BLaER1 (cell line): ENCODE measurements around the gene VMP1.
"Not testable (repeated sequence)": the region's sequence is repeated elsewhere in the genome, so short reads cannot be mapped to it uniquely, and the experiment has no call there.

Source experiments
- H3K27ac ChIP-seq: shearing (Covaris generic); formaldehyde crosslinking; 2 replicates; pipeline ENCODE4 v1.8.1; 2022
- H3K27me3 ChIP-seq: shearing (Covaris generic); formaldehyde crosslinking; 2 replicates; pipeline ENCODE4 v1.8.1; 2022
- H3K36me3 ChIP-seq: shearing (Covaris generic); formaldehyde crosslinking; 2 replicates; pipeline ENCODE4 v1.8.1; 2022
- H3K4me1 ChIP-seq: shearing (Covaris generic); formaldehyde crosslinking; 2 replicates; pipeline ENCODE4 v1.8.1; 2022
- H3K4me2 ChIP-seq: shearing (Covaris generic); formaldehyde crosslinking; 2 replicates; pipeline ENCODE4 v1.8.1; 2022
- H3K4me3 ChIP-seq: shearing (Covaris generic); formaldehyde crosslinking; 2 replicates; pipeline ENCODE4 v1.8.1; 2022
- H3K9ac ChIP-seq: shearing (Covaris generic); formaldehyde crosslinking; 2 replicates; pipeline ENCODE4 v1.8.1; 2022
- H3K9me3 ChIP-seq: shearing (Covaris generic); formaldehyde crosslinking; 2 replicates; pipeline ENCODE4 v1.8.1; 2022
- H4K20me1 ChIP-seq: shearing (Covaris generic); formaldehyde crosslinking; 2 replicates; pipeline ENCODE4 v1.8.1; 2022
- Cebpa-rat ChIP-seq: shearing (Covaris generic); IDR thresholded peaks from 2 replicates; pipeline ENCODE4 v1.8.1; 2022

Gene VMP1

DNA sequence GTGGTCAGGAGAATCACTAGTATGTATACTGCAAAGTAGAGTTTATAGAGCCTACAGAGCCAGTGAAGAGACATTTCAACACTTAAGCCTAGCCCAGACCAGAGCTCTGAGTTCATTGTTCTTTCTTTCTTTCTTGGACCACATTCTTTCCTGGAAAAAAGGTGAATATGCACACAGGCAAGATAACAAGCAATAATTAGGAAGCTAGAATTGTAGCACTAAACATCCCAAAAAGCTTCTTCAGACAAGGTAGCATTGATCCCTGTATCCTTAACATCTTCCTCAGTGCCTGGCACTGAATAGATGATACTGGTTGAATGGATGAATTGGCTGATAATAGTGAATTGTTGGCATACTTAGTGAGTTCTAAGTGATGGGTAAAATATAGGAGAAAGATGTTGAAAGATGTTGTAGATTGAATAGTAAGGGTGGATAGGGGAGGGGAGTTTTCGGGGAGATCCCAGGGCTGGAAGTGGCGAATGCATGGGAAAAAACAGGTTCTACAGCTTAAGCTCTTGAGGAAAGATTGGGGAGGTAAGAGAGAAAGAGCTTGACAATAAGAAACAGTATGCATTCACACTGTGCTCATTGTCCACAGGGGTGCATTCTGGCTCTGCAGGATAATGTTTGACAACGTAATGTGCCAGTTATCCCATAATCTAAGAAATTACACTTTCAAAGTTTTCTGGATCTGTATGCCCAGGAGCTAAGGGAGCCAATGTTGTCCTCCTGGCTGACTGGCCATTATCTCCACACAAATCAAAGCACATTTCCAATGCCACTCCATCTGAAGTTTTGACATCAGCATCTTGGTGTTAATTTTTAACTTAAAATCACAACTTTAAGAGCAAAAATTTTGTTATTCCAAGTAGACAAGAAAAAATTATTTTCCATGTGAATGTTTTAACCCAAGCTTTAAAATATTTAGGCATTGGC is 149.7 kb downstream of the VMP1 start:
- no peak overlapping the region for H3K27ac ChIP-seq
- no peaks in the 10 kb centered on the region for H3K4me1 ChIP-seq
- no peaks in the 10 kb centered on the region for H3K9me3 ChIP-seq
- no peaks in the 10 kb centered on the region for H4K20me1 ChIP-seq
- no peak overlapping the region for H3K4me2 ChIP-seq
- no peak overlapping the region for H3K9ac ChIP-seq
- TF ChIP-seq Cebpa-rat = no peak
- H3K4me3 ChIP-seq = no peak overlapping the region
- no peaks in the 10 kb centered on the region for H3K27me3 ChIP-seq
- peaks cover 16% of the 10 kb centered on the region for H3K36me3 ChIP-seq

DNA sequence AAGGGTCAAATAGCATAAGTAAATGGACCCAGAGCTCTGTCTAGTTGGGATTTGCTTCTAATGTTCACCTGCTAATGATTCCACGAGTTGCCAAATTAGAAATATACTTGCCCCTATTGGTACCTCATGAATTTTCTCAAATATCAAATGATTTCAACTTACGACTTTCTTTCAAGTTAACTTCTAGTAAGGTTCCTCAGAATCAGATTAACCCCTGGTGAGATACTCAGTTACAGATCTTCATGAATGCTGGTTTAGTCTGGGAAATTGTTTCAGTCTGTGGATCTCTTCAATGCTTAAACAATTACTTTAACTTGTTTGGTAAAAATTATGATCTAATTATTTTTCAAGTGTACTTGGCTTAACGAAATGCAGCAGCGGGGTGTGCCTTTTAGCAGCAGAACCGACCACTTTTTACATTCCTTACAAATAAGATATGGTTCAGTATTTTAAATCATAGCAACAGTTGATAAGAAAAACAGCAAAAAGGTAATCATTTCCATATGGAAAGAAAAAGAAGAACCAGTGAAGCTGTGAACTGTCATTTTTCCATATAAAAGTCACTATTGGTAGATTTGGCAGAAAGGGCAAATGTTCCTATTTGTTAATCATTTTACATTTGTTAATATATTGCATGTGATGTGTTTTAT is 150.8 kb downstream of the VMP1 start:
- no peak overlapping the region for H3K4me3 ChIP-seq
- no peak for TF ChIP-seq Cebpa-rat
- H3K36me3 ChIP-seq = peaks cover 28% of the 10 kb centered on the region
- no peaks in the 10 kb centered on the region for H3K4me1 ChIP-seq
- H3K27ac ChIP-seq = no peak overlapping the region
- no peaks in the 10 kb centered on the region for H4K20me1 ChIP-seq
- no peak overlapping the region for H3K9ac ChIP-seq
- H3K27me3 ChIP-seq = no peaks in the 10 kb centered on the region
- no peaks in the 10 kb centered on the region for H3K9me3 ChIP-seq
- no peak overlapping the region for H3K4me2 ChIP-seq

DNA sequence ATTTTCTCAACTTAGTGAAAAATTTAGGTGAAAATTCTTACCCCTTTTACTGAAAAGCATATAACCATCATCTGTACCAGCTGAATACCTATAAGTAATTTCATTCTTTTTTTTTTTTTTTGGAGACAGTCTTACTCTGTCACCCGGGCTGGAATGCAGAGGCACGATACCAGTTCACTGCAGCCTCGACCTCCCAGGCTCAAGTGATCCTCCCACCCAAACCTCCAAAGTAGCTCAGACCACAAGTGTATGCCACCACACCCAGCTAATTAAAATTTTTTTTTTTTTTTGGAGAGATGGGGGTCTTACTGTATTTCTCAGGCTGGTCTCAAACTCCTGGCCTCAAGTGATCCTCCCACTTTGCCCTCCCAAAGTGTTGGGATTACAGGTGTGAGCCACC is 151.5 kb downstream of the VMP1 start:
- Histone ChIP-seq H3K4me3 (no peak overlapping the region), H3K4me1 (no peaks in the 10 kb centered on the region), H3K27ac (no peak overlapping the region), H3K4me2 (no peak overlapping the region), H4K20me1 (no peaks in the 10 kb centered on the region), H3K27me3 (no peaks in the 10 kb centered on the region), H3K9me3 (no peaks in the 10 kb centered on the region), H3K9ac (no peak overlapping the region), H3K36me3 (peaks cover 34% of the 10 kb centered on the region)
- TF ChIP-seq Cebpa-rat = no peak

DNA sequence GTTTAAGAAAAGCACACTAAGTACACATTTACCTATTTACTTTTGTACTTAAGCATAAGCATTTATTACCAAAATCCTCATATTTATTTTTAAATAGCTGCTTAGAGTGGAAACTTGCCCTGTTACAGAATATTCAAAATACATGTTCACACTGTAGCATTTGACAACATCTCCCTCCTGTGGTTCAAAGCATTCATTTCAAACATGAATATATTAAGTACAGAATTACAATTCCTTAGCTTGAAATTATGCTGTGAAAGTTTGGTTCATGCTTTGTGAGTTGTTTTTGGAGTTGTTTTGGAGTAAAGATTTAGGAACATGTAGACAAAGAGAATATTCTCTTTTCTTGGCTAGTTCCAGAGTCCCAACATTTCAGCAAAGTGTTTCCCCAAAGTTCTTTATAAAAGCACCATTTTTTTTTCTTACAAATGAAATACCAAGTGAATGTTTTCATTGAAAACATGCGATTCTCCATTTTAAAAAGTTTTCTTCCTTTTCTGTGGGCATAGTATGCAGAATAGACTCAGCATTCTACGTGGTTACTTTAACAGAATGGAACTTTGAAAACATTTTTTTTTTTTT is 152.1 kb downstream of the VMP1 start:
- H3K4me1 ChIP-seq = no peaks in the 10 kb centered on the region
- no peak overlapping the region for H3K9ac ChIP-seq
- peaks cover 40% of the 10 kb centered on the region for H3K36me3 ChIP-seq
- no peak for TF ChIP-seq Cebpa-rat
- H3K4me3 ChIP-seq = no peak overlapping the region
- H3K4me2 ChIP-seq = no peak overlapping the region
- no peak overlapping the region for H3K27ac ChIP-seq
- no peaks in the 10 kb centered on the region for H3K27me3 ChIP-seq
- H3K9me3 ChIP-seq = no peaks in the 10 kb centered on the region
- no peaks in the 10 kb centered on the region for H4K20me1 ChIP-seq

DNA sequence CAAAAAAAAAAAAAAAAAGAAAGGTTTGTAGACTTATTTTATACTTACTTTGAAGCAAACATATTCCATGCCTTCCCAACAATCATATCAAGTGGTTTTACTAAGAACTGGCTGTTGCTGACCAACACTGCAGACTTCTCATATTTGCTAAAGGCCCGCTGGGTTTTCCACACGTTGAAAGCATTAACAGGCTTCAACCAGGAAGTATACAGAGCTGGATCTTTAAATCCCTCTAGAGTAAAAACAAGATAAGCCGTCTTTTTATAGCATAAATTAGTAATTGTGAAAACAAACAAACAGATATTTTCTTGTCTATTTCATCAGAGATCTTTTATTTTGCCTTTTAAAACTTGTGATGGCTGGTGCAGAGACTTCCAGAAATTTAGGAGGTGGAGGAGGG is 156.2 kb downstream of the VMP1 start:
- Histone ChIP-seq H3K9me3 (no peaks in the 10 kb centered on the region), H3K4me2 (no peak overlapping the region), H3K4me1 (no peaks in the 10 kb centered on the region), H3K36me3 (peaks cover 70% of the 10 kb centered on the region), H4K20me1 (no peaks in the 10 kb centered on the region), H3K27ac (no peak overlapping the region), H3K4me3 (no peak overlapping the region), H3K27me3 (no peaks in the 10 kb centered on the region), H3K9ac (no peak overlapping the region)
- TF ChIP-seq Cebpa-rat = no peak

DNA sequence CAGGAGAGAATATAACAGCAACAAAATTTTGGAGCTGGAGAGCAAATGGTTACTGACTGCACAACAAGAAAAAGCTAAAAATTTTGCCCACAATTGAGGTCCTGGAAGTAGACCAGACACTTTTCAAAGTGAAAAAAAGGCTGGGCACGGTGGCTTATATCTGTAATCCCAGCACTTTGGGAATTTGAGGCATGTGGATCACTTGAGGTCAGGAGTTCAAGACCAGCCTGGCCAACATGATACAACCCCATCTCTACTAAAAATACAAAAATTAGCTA is 162.4 kb downstream of the VMP1 start:
- TF ChIP-seq Cebpa-rat = no peak
- H3K4me1 ChIP-seq = no peaks in the 10 kb centered on the region
- H3K36me3 ChIP-seq = peaks cover 72% of the 10 kb centered on the region
- no peaks in the 10 kb centered on the region for H3K27me3 ChIP-seq
- H3K4me3 ChIP-seq = no peak overlapping the region
- H3K27ac ChIP-seq = no peak overlapping the region
- H4K20me1 ChIP-seq = no peaks in the 10 kb centered on the region
- no peak overlapping the region for H3K4me2 ChIP-seq
- H3K9me3 ChIP-seq = no peaks in the 10 kb centered on the region
- no peak overlapping the region for H3K9ac ChIP-seq

DNA sequence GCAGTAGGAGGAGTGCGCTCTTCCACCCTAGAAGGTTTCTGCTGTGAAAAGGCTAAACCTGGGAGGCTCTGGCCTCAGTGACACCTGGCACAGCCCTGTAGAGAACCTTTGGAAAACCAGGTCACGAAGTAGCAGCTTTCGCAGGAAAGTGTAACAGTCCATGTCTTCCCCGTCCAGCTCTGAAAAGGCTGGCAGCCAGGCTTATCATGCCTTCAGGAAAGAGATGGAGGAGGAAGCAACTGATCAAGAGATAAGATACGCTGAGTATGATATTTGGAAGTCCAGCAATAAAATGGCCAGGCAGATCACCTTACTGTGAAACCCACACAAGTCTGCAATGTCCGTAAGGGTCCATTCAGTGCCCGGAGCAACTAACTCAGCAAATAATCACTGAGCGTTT is 163.0 kb downstream of the VMP1 start:
- Histone ChIP-seq H3K36me3 (peaks cover 72% of the 10 kb centered on the region), H3K9ac (no peak overlapping the region), H3K4me3 (no peak overlapping the region), H4K20me1 (no peaks in the 10 kb centered on the region), H3K27ac (no peak overlapping the region), H3K4me1 (no peaks in the 10 kb centered on the region), H3K4me2 (no peak overlapping the region), H3K27me3 (no peaks in the 10 kb centered on the region), H3K9me3 (no peaks in the 10 kb centered on the region)
- TF ChIP-seq Cebpa-rat = no peak

DNA sequence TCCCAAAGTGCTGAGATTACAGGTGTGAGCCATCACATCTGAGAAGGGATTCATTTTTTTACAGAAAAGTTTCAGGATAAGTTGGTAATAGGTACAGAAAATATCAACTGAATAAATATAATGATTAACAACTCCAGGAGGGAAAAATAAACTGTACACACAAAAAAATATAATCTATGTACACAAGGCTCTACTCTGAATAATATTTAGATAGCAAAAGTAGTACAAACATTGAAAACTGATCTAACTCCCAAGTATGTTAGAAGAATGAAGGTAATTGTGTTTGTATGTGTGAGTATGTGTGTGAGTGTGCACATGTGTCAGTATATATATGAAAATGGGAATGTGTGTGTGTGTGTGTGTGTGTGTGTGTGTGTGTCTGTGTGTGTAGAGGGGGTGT is 164.9 kb downstream of the VMP1 start:
- Histone ChIP-seq H3K36me3 (peaks cover 76% of the 10 kb centered on the region), H3K9ac (no peak overlapping the region), H3K4me3 (no peak overlapping the region), H4K20me1 (no peaks in the 10 kb centered on the region), H3K27ac (no peak overlapping the region), H3K27me3 (no peaks in the 10 kb centered on the region), H3K4me1 (no peaks in the 10 kb centered on the region), H3K9me3 (no peaks in the 10 kb centered on the region), H3K4me2 (no peak overlapping the region)
- TF ChIP-seq Cebpa-rat = no peak

DNA sequence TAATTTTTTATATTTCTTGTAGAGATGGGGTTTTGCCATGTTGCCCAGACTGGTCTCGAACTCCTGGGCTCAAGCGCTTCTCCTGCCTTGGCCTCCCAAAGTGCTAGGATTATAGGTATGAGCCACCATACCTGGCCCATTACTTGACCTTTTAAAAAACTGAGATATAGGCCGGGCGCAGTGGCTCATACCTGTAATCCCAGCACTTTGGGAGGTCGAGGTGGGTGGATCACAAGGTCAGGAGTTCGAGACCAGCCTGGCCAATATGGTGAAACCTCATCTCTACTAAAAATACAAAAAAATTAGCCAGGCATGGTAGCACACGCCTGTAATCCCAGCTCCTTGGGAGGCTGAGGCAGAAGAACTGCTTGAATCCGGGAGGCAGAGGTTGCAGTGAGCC is 166.0 kb downstream of the VMP1 start:
- H3K4me3 ChIP-seq, H4K20me1 ChIP-seq, H3K4me1 ChIP-seq, H3K4me2 ChIP-seq, H3K9ac ChIP-seq, H3K27me3 ChIP-seq, H3K27ac ChIP-seq, H3K9me3 ChIP-seq: not testable (repeated sequence)
- peaks cover 81% of the 10 kb centered on the region for H3K36me3 ChIP-seq

DNA sequence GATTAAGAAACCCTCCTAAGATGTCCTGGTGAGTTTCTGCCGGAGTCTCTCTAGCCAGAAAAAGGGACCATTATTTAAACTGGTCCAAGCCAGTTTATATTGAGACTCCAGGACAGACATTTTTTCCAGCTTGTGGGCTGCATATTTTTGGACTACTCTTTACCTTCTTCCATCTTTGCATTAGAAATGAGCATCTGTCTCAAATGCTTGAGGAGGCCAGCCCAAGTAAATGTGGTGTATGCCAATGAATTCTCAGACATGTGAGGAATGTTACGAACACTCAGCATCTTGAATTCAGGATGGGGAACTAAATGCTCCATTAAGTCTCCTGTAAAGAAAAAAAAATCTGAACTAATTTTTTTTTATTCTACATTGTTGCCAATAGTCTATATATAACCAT is 166.9 kb downstream of the VMP1 start:
- no peak overlapping the region for H3K4me2 ChIP-seq
- no peaks in the 10 kb centered on the region for H3K9me3 ChIP-seq
- no peaks in the 10 kb centered on the region for H4K20me1 ChIP-seq
- H3K4me1 ChIP-seq = no peaks in the 10 kb centered on the region
- H3K27ac ChIP-seq = no peak overlapping the region
- peaks cover 91% of the 10 kb centered on the region for H3K36me3 ChIP-seq
- H3K9ac ChIP-seq = no peak overlapping the region
- no peaks in the 10 kb centered on the region for H3K27me3 ChIP-seq
- no peak overlapping the region for H3K4me3 ChIP-seq
- TF ChIP-seq Cebpa-rat = no peak
